Colon (tissue), 2 donors: ENCODE results near the gene NAP1L2.
"Not testable (repeated sequence)": the region's sequence is repeated elsewhere in the genome, so short reads cannot be mapped to it uniquely, and the experiment has no call there.

Source experiments
- FAIRE-seq: peaks from 2 replicates; lab custom pipeline; 2012; peaks lifted over from hg19 to GRCh38; lab: Jason Lieb, UNC
- donor health status: control.
- donor health status: control.

NAP1L2 gene

DNA sequence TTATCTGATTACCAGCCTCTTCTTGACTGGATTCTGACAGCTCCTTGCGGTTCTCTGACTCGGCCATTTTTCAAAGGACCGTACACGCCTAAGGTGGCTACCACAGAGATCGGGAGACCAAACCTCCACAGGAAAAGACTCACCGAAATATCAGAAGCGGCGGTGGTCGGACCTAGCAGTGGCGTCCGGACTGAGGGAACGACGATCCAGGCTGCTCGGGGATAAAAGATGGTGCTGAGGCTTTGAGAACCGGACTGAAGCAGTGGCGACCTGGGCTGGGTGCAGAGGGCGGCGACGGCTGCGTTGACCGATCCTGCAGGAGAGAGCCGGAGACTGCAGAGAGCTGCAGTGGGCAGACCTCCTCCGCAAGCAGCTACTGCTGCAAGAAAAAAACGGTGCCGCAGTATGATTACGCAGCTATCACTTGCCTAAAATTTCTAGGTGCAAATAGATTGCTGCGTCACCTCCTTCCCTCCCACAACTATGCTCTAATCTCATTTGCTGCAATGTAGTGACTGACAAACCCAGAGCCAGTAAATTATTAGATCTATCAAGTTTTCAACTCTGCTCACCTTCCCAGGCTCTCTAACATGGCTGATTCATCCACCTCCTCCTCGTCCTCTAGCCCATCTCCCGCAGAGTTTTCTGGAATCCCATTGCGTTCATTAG lies at the start of gene NAP1L2:
NAP1L2 (minus strand) TSS at position 426 of the 669 bp plus-strand sequence; CDS start at position 67, 359 bp downstream.
- FAIRE-seq, result no peak

- no peak for FAIRE-seq
These were observed 48.3 kb upstream of the NAP1L2 start for GRCh38 chrX:73262991-73263390.

GRCh38 chrX:73239242-73239641 lies 24.6 kb upstream of the NAP1L2 start:
- FAIRE-seq, result no peak

- FAIRE-seq, result no peak
These were observed 3.0 kb upstream of the NAP1L2 start for GRCh38 chrX:73217621-73218020.

- FAIRE-seq, result no peak
These were observed 595 bp upstream of the NAP1L2 start for GRCh38 chrX:73215246-73215645.

DNA sequence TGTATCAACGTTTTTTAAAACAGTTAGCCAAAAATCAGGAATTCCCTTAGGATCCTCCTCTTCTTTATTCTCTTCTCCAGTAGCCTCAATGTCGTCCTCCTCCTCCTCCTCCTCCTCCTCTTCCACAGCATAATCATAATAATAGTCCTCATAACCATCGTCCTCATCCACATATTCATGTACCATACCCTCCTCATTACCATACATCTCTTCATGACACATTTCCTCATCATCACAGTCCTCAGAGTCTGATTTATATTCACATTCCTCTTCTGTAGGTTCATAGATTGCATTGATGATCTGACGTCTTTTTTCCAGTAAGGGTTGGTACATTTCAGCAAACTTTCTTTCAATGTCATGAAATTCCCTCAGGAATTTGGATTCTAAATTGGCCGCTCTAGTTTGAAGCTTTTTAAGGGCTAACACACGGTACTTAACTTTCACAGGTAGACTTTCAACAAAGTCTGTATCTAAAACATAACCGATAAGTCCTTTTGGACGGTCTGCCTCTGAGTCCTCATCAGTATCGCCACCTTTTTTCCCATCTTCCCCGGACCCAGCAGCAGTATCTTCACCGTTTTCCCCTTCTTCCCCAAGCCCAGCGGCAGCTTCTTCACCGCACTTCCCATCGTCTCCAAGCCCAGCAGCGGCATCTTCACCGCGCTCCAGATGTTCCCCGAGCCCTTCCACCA lies 771 bp downstream of the NAP1L2 start:
- no peak for FAIRE-seq

- peak; percentile 43 for FAIRE-seq
These were observed 8.3 kb downstream of the NAP1L2 start for GRCh38 chrX:73206366-73206765.

DNA sequence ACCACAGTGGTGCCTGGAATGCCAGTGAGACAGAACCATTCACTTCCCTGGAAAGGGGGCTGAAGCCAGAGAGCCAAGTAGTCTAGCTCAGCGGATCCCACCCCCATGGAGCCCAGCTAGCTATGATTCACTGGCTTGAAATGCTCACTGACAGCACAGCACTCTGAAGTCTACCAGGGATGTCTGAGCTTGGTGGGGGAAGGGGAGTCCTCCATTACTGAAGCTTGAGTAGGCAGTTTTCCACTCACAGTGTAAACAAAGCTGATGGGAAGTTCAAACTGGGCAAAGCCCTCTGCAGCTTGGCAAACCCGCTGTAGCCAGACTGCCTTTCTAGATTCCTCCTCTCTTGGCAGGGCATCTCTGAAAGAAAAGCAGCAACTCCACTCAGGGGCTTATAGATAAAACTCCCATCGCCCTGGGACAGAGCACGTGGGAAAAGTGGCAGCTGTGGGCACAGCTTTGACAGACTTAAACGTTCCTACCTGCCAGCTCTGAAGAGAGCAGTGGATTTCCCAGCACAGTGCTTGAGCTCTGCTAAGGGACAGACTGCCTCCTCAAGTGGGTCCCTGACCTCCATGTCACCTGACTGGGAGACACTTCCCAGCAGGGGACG lies 32.0 kb downstream of the NAP1L2 start:
- FAIRE-seq, result no peak

DNA sequence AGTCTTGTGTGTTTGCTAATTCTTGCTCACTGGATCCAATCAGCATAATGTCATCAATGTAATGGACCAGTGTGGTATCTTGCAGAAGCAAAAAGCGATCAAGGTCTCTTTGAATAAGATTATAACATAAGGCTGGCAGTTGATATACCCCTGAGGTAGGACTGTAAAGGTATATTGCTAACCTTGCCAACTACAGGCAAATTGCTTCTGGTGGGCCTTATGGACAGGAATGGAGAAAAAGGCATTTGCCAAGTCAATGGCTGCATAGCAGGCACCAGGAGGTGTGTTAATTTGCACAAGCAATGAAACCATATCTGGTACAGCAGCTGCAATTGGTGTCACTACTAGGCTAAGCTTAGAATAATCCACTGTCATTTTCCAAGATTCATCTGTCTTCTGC lies 45.7 kb downstream of the NAP1L2 start:
- not testable (repeated sequence) for FAIRE-seq
